GM12878 (cell line): ENCODE measurements around the gene ARID5B. TPM values are rescaled to one million over a fixed set of nuclear protein-coding genes. Genes with fewer than 3 reads are reported as not detected.

Source experiments
- ATAC-seq: fragments of 200-7000 bp; cut with Tn5 transposase; 3 replicates; pipeline ENCODE4 v1.9.1; 2020; ENCODE audit warnings: mild to moderate bottlenecking, moderate library complexity
- BruUV-seq: library from RNA; stranded (reverse); fragments of 400-500 nt; replicated peaks from 2 replicates; lab custom pipeline; 2021; lab: Mats Ljungman, UMichigan
- CTCF ChIA-PET: fragments of 300-600 bp; sonication (Branson Sonifier 250); formaldehyde crosslinking; extraction: SDS; loops from one replicate; lab custom pipeline; 2021; ENCODE audit warnings: inconsistent platforms; lab: Yijun Ruan, JAX
- POLR2A ChIA-PET: fragments of 350-600 bp; formaldehyde crosslinking; extraction: SDS; loops from one replicate; lab custom pipeline; 2021; ENCODE audit warnings: inconsistent platforms; lab: Charles Lee
- RAD21 ChIA-PET: fragments of 300-600 bp; sonication (Branson Sonifier 250); formaldehyde crosslinking; loops from one replicate; lab custom pipeline; 2023; ENCODE audit warnings: antibody characterized with exemption; ENCODE audit not compliant: unreplicated experiment; lab: Charles Lee
- SMC1A ChIA-PET: fragments of 300-600 bp; sonication (Branson Sonifier 250); formaldehyde crosslinking; loops from one replicate; lab custom pipeline; 2023; ENCODE audit not compliant: unreplicated experiment, uncharacterized antibody; lab: Charles Lee
- DNase-seq: peaks from one replicate; pipeline ENCODE4 v3.0.0-alpha.2; 2011; ENCODE audit warnings: low read depth, low spot score
- FAIRE-seq: peaks from 3 replicates; lab custom pipeline; 2011; peaks lifted over from hg19 to GRCh38; lab: Jason Lieb, UNC
- H2AFZ ChIP-seq: 2 replicates; pipeline ENCODE4 v1.6.0; 2011; ENCODE audit warnings: low read depth, low read length, control low read depth; ENCODE audit not compliant: control insufficient read depth
- H3K27ac ChIP-seq: 2 replicates; pipeline ENCODE4 v1.5.1; 2011; ENCODE audit warnings: control low read depth; ENCODE audit not compliant: control insufficient read depth, insufficient read depth
- H3K27me3 ChIP-seq, 2 experiments: replicated peaks in 1 of 2; 2 replicates each; pipeline versions ENCODE4 v1.6.0 to v1.6.1; 2011; ENCODE audit warnings: low read length in 1 of 2; ENCODE audit not compliant: control insufficient read depth in 2 of 2, insufficient read depth in 2 of 2
- H3K36me3 ChIP-seq, 2 experiments: 2 replicates each; pipeline ENCODE4 v1.5.1; 2011; ENCODE audit warnings: low read length in 1 of 2; ENCODE audit not compliant: control insufficient read depth in 2 of 2, insufficient read depth in 2 of 2
- H3K4me1 ChIP-seq: 2 replicates; pipeline ENCODE4 v1.6.1; 2011; ENCODE audit warnings: mild to moderate bottlenecking, low read length, moderate library complexity, mixed read lengths; ENCODE audit not compliant: control insufficient read depth, insufficient read depth
- H3K4me2 ChIP-seq: 2 replicates; pipeline ENCODE4 v1.6.0; 2011; ENCODE audit warnings: control low read depth; ENCODE audit not compliant: control insufficient read depth, insufficient read depth
- H3K4me3 ChIP-seq: fragments of 200-600 bp; sonication (generic); 2 replicates; pipeline ENCODE4 v1.5.1; 2016
- H3K79me2 ChIP-seq: 2 replicates; pipeline ENCODE4 v1.6.0; 2011; ENCODE audit warnings: low read length; ENCODE audit not compliant: control insufficient read depth, insufficient read depth
- H3K9ac ChIP-seq: 2 replicates; pipeline ENCODE4 v1.8.0; 2011; ENCODE audit warnings: low read length, control low read depth, mixed read lengths; ENCODE audit not compliant: control insufficient read depth, insufficient read depth
- H3K9me3 ChIP-seq: replicated peaks from 3 replicates; pipeline ENCODE4 v1.5.1; 2011; ENCODE audit warnings: mild to moderate bottlenecking, low read length; ENCODE audit not compliant: control insufficient read depth, insufficient read depth
- H4K20me1 ChIP-seq: 2 replicates; pipeline ENCODE4 v1.6.0; 2011; ENCODE audit not compliant: control insufficient read depth, insufficient read depth
- BMI1 ChIP-seq: fragments of 450-650 bp; IDR thresholded peaks from 2 replicates; pipeline ENCODE4 v1.6.1; 2016; ENCODE audit warnings: mild to moderate bottlenecking, moderate library complexity, borderline replicate concordance
- CBX3 ChIP-seq: fragments of 200-600 bp; sonication (generic); IDR thresholded peaks from 2 replicates; pipeline ENCODE4 v1.6.1; 2016; ENCODE audit warnings: low read depth, borderline replicate concordance
- CEBPB ChIP-seq, 2 experiments: fragments of 150-350 bp in 1 of 2; IDR thresholded peaks; 2 replicates each; pipeline ENCODE4 v1.6.1; 2012 to 2014; ENCODE audit warnings: low read depth in 2 of 2, low read length in 2 of 2, borderline replicate concordance in 1 of 2, inconsistent platforms in 1 of 2
- EED ChIP-seq: sonication (generic); IDR thresholded peaks from 2 replicates; pipeline ENCODE4 v1.6.1; 2016; ENCODE audit warnings: antibody characterized with exemption, low read depth
- FOXM1 ChIP-seq: IDR thresholded peaks from 2 replicates; pipeline ENCODE4 v1.6.1; 2012; ENCODE audit warnings: low read depth, mild to moderate bottlenecking, inconsistent platforms, low read length, moderate library complexity
- HCFC1 ChIP-seq: fragments of 150-350 bp; IDR thresholded peaks from 2 replicates; pipeline ENCODE4 v1.6.1; 2014; ENCODE audit warnings: low read length
- MEF2A ChIP-seq: IDR thresholded peaks from 2 replicates; pipeline ENCODE4 v1.6.1; 2011; ENCODE audit warnings: low read depth, mild to moderate bottlenecking, low read length, moderate library complexity; ENCODE audit not compliant: insufficient read depth
- MTA2 ChIP-seq: fragments of 450-650 bp; IDR thresholded peaks from 2 replicates; pipeline ENCODE4 v1.6.1; 2016; ENCODE audit warnings: low read depth, mild to moderate bottlenecking, moderate library complexity
- PAX5 ChIP-seq: IDR thresholded peaks from 2 replicates; pipeline ENCODE4 v1.6.1; 2011; ENCODE audit warnings: low read depth, low read length, borderline replicate concordance
- RCOR1 ChIP-seq: conservative IDR thresholded peaks from 2 replicates; pipeline ENCODE4 v1.6.1; 2012; ENCODE audit warnings: low read depth, low read length, improper control_type of control experiment
- SPI1 ChIP-seq: IDR thresholded peaks from 2 replicates; pipeline ENCODE4 v1.6.1; 2011; ENCODE audit warnings: low read depth, mild to moderate bottlenecking, low read length, moderate library complexity, borderline replicate concordance; ENCODE audit not compliant: insufficient read depth
- SREBF1 ChIP-seq: IDR thresholded peaks from 2 replicates; pipeline ENCODE4 v1.6.1; 2012; ENCODE audit warnings: mild to moderate bottlenecking, low read length
- ZBTB11 ChIP-seq: fragments of 450-650 bp; formaldehyde crosslinking; IDR thresholded peaks from 2 replicates; pipeline ENCODE4 v1.5.0; 2022; ENCODE audit warnings: mild to moderate bottlenecking, missing genetic modification characterization
- ZBTB33 ChIP-seq: fragments of 450-650 bp; IDR thresholded peaks from 2 replicates; pipeline ENCODE4 v1.6.1; 2017; ENCODE audit warnings: mild to moderate bottlenecking
- WGBS: methylation state at CpG from one replicate; pipeline ENCODE4 v1.1.6; 2016; ENCODE audit warnings: low lambda C conversion rate; ENCODE audit not compliant: insufficient replicate concordance, insufficient coverage; ENCODE audit errors: missing lambda C conversion rate; 5-methylcytosine and 5-hydroxymethylcytosine counted together
- in situ Hi-C: fragments of 300-500 bp; cut with MboI; formaldehyde crosslinking; loops from 9 replicates; pipeline ENCODE4 v1.14.3; 2018; ENCODE audit warnings: mixed read lengths
- intact Hi-C: fragments of 100-400 bp; cut with micrococcal nuclease; formaldehyde crosslinking; loops from one replicate; pipeline ENCODE4 v1.14.2; 2022; ENCODE audit not compliant: unreplicated experiment
- polyA plus RNA-seq, 11 experiments: library from polyadenylated mRNA; depleted of rRNA in 4 of 11; unstranded in 6 of 11; stranded (reverse) in 5 of 11; fragments of >200 nt; fragmentation: Nextera tagmentation in 4 of 11; fragmentation: Illumina TruSeq in 1 of 11; extraction: Ambion mirVana in 4 of 11; extraction: Trizol in 1 of 11; gene quantifications; 1 replicate in 1 of 11; 2 replicates in 10 of 11; pipeline versions ENCODE4 v1.2.1 to v1.2.3, GENCODE V29; 2011 to 2016; ENCODE audit warnings: inconsistent platforms in 2 of 11, missing spikeins in 2 of 11, low read depth in 1 of 11
- total RNA-seq, 4 experiments: library from RNA; depleted of rRNA in 3 of 4; stranded (reverse); fragments of >200 nt in 3 of 4; fragmentation: Illumina TruSeq in 1 of 4; extraction: Trizol in 1 of 4; gene quantifications; 2 replicates each; pipeline versions ENCODE4 v1.2.1 to v1.2.3, GENCODE V29; 2013 to 2021

ARID5B gene
- total and polyA plus RNA-seq, 10 of the 15 experiments (the other 5 are each of a cell fraction or from before 2014, with no cell fraction given) = 2.7 to 8.5 (median 6.1) TPM

GRCh38 chr10:61994405-61995219 is 93.1 kb downstream of the ARID5B start (continued):
- TF ChIP-seq FOXM1 = no peak
- TF ChIP-seq HCFC1 = no peak
- TF ChIP-seq ZBTB11 (CRISPR knock-in tag) = no peak
- no peak for TF ChIP-seq EED

DNA sequence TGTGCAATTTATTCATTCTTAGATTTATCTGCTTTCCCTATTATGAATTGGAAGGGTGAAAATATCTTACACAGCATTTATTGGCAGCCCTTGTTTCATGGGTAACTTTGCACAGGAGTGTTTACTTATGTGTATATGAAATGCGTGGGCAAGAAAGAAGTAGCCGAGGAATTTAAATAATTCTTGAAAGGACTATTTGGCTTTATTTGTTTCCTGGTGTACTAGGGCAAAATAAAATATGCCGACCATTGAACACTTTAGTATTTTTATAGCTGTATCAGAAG is 93.7 kb downstream of the ARID5B start:
- SMC1A ChIA-PET = interaction anchor here (1.2 kb wide), 1 partner anchor 94 kb away, joined by 3 read pairs; the partner anchor contains the start of gene ARID5B
- CTCF ChIA-PET = no interaction called here
- no peak for FAIRE-seq
- H3K4me3 ChIP-seq = no peak overlapping the region
- 84% methylated on average over 3 of the region's 3 CpGs for WGBS
- RAD21 ChIA-PET = no interaction called here
- H3K9me3 ChIP-seq = peaks cover 6% of the 10 kb centered on the region; the same call in 2 of the 3 replicates
- H3K4me2 ChIP-seq = no peak overlapping the region
- H2AFZ ChIP-seq = no peak overlapping the region
- BruUV-seq = no TSS peak
- peaks cover 46% of the 10 kb centered on the region for H3K79me2 ChIP-seq
- no peak overlapping the region for H3K9ac ChIP-seq
- peaks cover 37% of the 10 kb centered on the region for H3K4me1 ChIP-seq
- no peaks in the 10 kb centered on the region for H4K20me1 ChIP-seq
- H3K27me3 ChIP-seq = no peaks in the 10 kb centered on the region
- no peaks in the 10 kb centered on the region; a peak in 2 of 4 replicates for H3K36me3 ChIP-seq
- intact Hi-C loops = no loop called here
- DNase-seq = no peak
- H3K27ac ChIP-seq = no peak overlapping the region
- POLR2A ChIA-PET = no interaction called here
- no peak for ATAC-seq
- in situ Hi-C loops = no loop called here
- TF ChIP-seq CEBPB (IDR thresholded peaks at IDR 0.05; ENCODE audit: borderline replicate concordance in 1 of 2, low read depth in 2 of 2, low read length in 2 of 2) = no peak
- TF ChIP-seq MTA2 = no peak
- TF ChIP-seq CBX3 = no peak
- TF ChIP-seq SREBF1 = no peak
- TF ChIP-seq PAX5 = no peak
- TF ChIP-seq ZBTB11 (CRISPR knock-in tag) = no peak
- no peak for TF ChIP-seq MEF2A
- TF ChIP-seq SPI1 = no peak
- no peak for TF ChIP-seq RCOR1
- no peak for TF ChIP-seq BMI1
- TF ChIP-seq ZBTB33 = no peak
